ENCODE data around the gene GPR132. TPM values are rescaled to one million over a fixed set of nuclear protein-coding genes. Genes with fewer than 3 reads are reported as not detected.

Gene GPR132
- total and polyA plus RNA-seq, 2 of the 13 experiments (the other 11 are each of a cell fraction or from before 2014, with no cell fraction given): not detected

DNA sequence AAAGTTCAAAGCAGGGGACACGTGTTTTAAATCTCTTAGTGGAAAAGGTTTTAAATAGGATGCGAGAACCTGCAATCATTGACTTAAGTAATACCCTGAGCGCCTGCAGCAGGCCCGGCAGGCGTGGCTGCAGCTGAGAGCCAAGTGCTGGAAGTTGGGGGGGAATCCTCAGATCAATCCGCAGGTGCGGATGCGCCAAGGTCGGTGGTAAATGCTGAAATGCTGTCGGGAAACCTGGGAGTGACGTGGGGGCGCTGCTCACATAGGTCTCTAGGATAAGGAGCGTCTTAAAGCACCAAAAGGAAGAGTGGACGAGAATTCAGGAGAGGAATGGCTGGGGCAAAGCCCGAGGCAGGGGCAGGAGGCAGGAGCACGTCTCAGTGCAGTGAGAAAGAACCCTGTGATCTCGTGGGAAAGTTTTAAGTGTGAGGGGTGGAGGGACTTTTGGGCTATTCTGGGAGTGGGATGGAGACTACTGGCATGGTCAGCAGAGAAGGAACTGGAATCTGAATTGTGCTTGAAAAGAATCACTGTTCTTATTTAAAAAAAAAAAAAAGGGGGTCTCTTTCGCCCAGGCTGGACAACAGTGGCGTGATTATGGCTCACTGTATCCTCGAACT, 43.5 kb downstream of the GPR132 start (continued):
- TF ChIP-seq DNMT3B (CRISPR knock-in tag; conservative IDR thresholded peaks at IDR 0.05) (no peak; the same call in 1 of the 2 replicates), YY1 (IDR thresholded peaks at IDR 0.05; ENCODE audit: insufficient read depth, insufficient replicate concordance, low read depth, low read length) (no peak), HNRNPK (IDR thresholded peaks at IDR 0.05; ENCODE audit: low read depth, low read length, poor library complexity, severe bottlenecking) (no peak), ESRRA (CRISPR knock-in tag; IDR thresholded peaks at IDR 0.05; ENCODE audit: low read depth) (no peak), PPARG (CRISPR knock-in tag; conservative IDR thresholded peaks at IDR 0.05) (no peak), GRHL1 (CRISPR knock-in tag; conservative IDR thresholded peaks at IDR 0.05) (no peak), KLF12 (CRISPR knock-in tag; IDR thresholded peaks at IDR 0.05; ENCODE audit: borderline replicate concordance) (no peak), ZNF652 (CRISPR knock-in tag; IDR thresholded peaks at IDR 0.05; ENCODE audit: borderline replicate concordance, low read depth) (no peak), ZNF687 (CRISPR knock-in tag; IDR thresholded peaks at IDR 0.05) (peak; percentile 55), TGIF2 (CRISPR knock-in tag; IDR thresholded peaks at IDR 0.05) (peak; percentile 43; the same call in 1 of the 2 replicates), MYPOP (CRISPR knock-in tag; IDR thresholded peaks at IDR 0.05) (no peak; the same call in 1 of the 2 replicates), ZFP91 (CRISPR knock-in tag; IDR thresholded peaks at IDR 0.05; ENCODE audit: borderline replicate concordance) (peak; percentile 52; the same call in 1 of the 2 replicates), ZBTB43 (CRISPR knock-in tag; conservative IDR thresholded peaks at IDR 0.05) (no peak; the same call in 1 of the 2 replicates), ZBTB42 (CRISPR knock-in tag; IDR thresholded peaks at IDR 0.05) (no peak), MAZ (IDR thresholded peaks at IDR 0.05; ENCODE audit: borderline replicate concordance, low read depth, low read length) (no peak), MAZ (CRISPR knock-in tag; IDR thresholded peaks at IDR 0.05; ENCODE audit: low read depth) (no peak)
- TF ChIP-seq, protein P1, sequence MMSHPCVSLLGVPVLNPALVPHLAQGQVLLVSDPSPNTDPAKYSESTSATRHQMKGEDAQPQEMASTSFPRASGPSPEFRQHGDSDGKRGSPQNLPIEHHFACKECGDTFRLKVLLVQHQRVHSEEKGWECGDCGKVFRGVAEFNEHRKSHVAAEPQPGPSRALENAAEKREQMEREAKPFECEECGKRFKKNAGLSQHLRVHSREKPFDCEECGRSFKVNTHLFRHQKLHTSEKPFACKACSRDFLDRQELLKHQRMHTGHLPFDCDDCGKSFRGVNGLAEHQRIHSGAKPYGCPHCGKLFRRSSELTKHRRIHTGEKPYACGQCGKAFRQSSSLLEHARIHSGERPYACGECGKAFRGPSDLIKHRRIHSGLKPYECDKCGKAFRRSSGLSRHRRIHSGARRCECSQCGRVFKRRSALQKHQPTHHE (CRISPR knock-in tag; IDR thresholded peaks at IDR 0.05; ENCODE audit: borderline replicate concordance): 0 out of 2 replicates have a peak, but pooled peaks have one; percentile 7

Data from HepG2 (cell line).